ENCODE data around the gene NFIC.

DNA sequence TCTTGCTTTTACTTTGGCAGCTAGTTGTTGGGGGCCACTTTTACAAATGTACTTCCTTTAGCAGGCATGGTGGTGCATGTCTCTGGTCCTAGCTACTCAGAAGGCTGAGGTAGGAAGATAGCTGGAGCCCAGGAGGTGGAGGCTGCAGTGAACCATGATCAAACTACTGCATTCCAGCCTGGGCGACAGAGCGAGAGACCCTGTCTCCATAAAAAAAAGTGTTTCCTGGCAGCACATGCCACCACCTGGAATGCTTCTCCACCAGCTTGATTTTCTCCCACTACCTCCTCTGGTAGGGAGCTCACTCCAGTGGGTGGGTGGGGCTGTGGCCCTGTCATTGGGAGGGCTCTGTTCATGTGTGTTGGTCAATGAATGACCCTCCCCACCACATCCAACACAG lies 152.3 kb downstream of the NFIC start:
- TF ChIP-seq POLR2A (IDR thresholded peaks at IDR 0.05) = no peak
- TF ChIP-seq, protein P1, sequence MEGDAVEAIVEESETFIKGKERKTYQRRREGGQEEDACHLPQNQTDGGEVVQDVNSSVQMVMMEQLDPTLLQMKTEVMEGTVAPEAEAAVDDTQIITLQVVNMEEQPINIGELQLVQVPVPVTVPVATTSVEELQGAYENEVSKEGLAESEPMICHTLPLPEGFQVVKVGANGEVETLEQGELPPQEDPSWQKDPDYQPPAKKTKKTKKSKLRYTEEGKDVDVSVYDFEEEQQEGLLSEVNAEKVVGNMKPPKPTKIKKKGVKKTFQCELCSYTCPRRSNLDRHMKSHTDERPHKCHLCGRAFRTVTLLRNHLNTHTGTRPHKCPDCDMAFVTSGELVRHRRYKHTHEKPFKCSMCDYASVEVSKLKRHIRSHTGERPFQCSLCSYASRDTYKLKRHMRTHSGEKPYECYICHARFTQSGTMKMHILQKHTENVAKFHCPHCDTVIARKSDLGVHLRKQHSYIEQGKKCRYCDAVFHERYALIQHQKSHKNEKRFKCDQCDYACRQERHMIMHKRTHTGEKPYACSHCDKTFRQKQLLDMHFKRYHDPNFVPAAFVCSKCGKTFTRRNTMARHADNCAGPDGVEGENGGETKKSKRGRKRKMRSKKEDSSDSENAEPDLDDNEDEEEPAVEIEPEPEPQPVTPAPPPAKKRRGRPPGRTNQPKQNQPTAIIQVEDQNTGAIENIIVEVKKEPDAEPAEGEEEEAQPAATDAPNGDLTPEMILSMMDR (IDR thresholded peaks at IDR 0.05) = no peak

All from right lobe of liver (tissue), 4 donors.